WTC11 (cell line): ENCODE data around the gene GSC2. TPM values are rescaled to one million over a fixed set of nuclear protein-coding genes. Genes with fewer than 3 reads are reported as not detected.
A peak's percentile ranks its signal among the peaks of the same experiment; 100 is the strongest.

Experiments used
- ATAC-seq: fragments of 200-7000 bp; cut with Tn5 transposase; 2 replicates; pipeline ENCODE4 v1.10.0; 2021; ENCODE audit warnings: mild to moderate bottlenecking, moderate library complexity
- CTCF ChIA-PET: fragments of 300-600 bp; sonication (Branson Sonifier 250); formaldehyde crosslinking; loops from one replicate; lab custom pipeline; 2021; ENCODE audit warnings: antibody characterized with exemption; lab: Charles Lee
- POLR2A ChIA-PET: fragments of 350-600 bp; sonication (Branson Sonifier 250); formaldehyde crosslinking; loops from one replicate; lab custom pipeline; 2021; ENCODE audit warnings: antibody characterized with exemption; lab: Charles Lee
- DNase-seq: peaks from one replicate; pipeline ENCODE4 v3.0.0; 2021; ENCODE audit warnings: low spot score
- H3K27ac Mint-ChIP-seq: 2 replicates; pipeline ENCODE4 v1.8.0; 2021; ENCODE audit warnings: mixed read lengths
- H3K27me3 Mint-ChIP-seq: 2 replicates; pipeline ENCODE4 v1.8.0; 2021; ENCODE audit warnings: low read depth, mild to moderate bottlenecking, moderate library complexity, mixed read lengths
- H3K36me3 Mint-ChIP-seq: 2 replicates; pipeline ENCODE4 v1.8.0; 2021; ENCODE audit warnings: mixed read lengths
- H3K4me1 Mint-ChIP-seq: 2 replicates; pipeline ENCODE4 v1.8.0; 2022; ENCODE audit warnings: mixed read lengths
- H3K4me3 Mint-ChIP-seq: 2 replicates; pipeline ENCODE4 v1.8.0; 2021; ENCODE audit warnings: mild to moderate bottlenecking, moderate library complexity, mixed read lengths
- H3K9me3 Mint-ChIP-seq: 2 replicates; pipeline ENCODE4 v1.8.0; 2021; ENCODE audit warnings: mixed read lengths
- CREM ChIP-seq: sonication (generic); formaldehyde crosslinking; IDR thresholded peaks from 2 replicates; pipeline ENCODE4 v1.8.1; 2022; ENCODE audit warnings: mild to moderate bottlenecking, missing genetic modification reagents, moderate library complexity
- E2F1 ChIP-seq: sonication (generic); formaldehyde crosslinking; IDR thresholded peaks from 2 replicates; pipeline ENCODE4 v1.8.0; 2022; ENCODE audit warnings: mild to moderate bottlenecking, missing genetic modification reagents
- E2F4 ChIP-seq: sonication (generic); formaldehyde crosslinking; IDR thresholded peaks from 2 replicates; pipeline ENCODE4 v1.8.1; 2022; ENCODE audit warnings: low read depth, mild to moderate bottlenecking, moderate library complexity, missing genetic modification reagents, borderline replicate concordance
- JAZF1 ChIP-seq: fragments of 250-450 bp; sonication (Bioruptor Pico); IDR thresholded peaks from 2 replicates; pipeline ENCODE4 v1.9.0; 2021; ENCODE audit warnings: moderate library complexity, mild to moderate bottlenecking, inconsistent platforms
- PREB ChIP-seq: sonication (generic); formaldehyde crosslinking; IDR thresholded peaks from 2 replicates; pipeline ENCODE4 v1.8.1; 2022; ENCODE audit warnings: mild to moderate bottlenecking, missing genetic modification reagents, moderate library complexity, borderline replicate concordance
- PRRX2 ChIP-seq: fragments of 250-450 bp; sonication (Bioruptor Pico); IDR thresholded peaks from 2 replicates; pipeline ENCODE4 v1.8.0; 2021; ENCODE audit warnings: mild to moderate bottlenecking
- RELA ChIP-seq: sonication (generic); formaldehyde crosslinking; IDR thresholded peaks from 2 replicates; pipeline ENCODE4 v1.8.1; 2022; ENCODE audit warnings: missing genetic modification reagents, mild to moderate bottlenecking, borderline replicate concordance
- ZMAT4 ChIP-seq: fragments of 250-450 bp; sonication (Bioruptor Pico); IDR thresholded peaks from 2 replicates; pipeline ENCODE4 v1.9.0; 2021; ENCODE audit warnings: mild to moderate bottlenecking
- ZNF317 ChIP-seq: sonication (generic); formaldehyde crosslinking; IDR thresholded peaks from 2 replicates; pipeline ENCODE4 v1.8.1; 2023; ENCODE audit warnings: low read depth, mild to moderate bottlenecking, moderate library complexity, missing genetic modification reagents, borderline replicate concordance
- ZNF396 ChIP-seq: fragments of 250-450 bp; sonication (Bioruptor Pico); IDR thresholded peaks from 2 replicates; pipeline ENCODE4 v1.8.0; 2021; ENCODE audit warnings: mild to moderate bottlenecking, moderate library complexity, borderline replicate concordance
- total RNA-seq: library from RNA; stranded (reverse); gene quantifications from 3 replicates; pipeline ENCODE4 v1.2.3, GENCODE V29; 2021
- TF ChIP-seq, protein P1 (sequence below): sonication (generic); formaldehyde crosslinking; IDR thresholded peaks from 2 replicates; pipeline ENCODE4 v1.8.1; 2023; ENCODE audit warnings: mild to moderate bottlenecking, missing genetic modification reagents, moderate library complexity
- TF ChIP-seq, protein P2 (sequence below): sonication (generic); formaldehyde crosslinking; IDR thresholded peaks from 2 replicates; pipeline ENCODE4 v1.8.0; 2022; ENCODE audit warnings: mild to moderate bottlenecking, missing genetic modification reagents
- TF ChIP-seq, protein P3 (sequence below): sonication (generic); formaldehyde crosslinking; IDR thresholded peaks from 2 replicates; pipeline ENCODE4 v1.8.1; 2022; ENCODE audit warnings: low read depth, missing genetic modification reagents, borderline replicate concordance
- TF ChIP-seq, protein P4 (sequence below): sonication (generic); formaldehyde crosslinking; IDR thresholded peaks from 2 replicates; pipeline ENCODE4 v1.8.0; 2022; ENCODE audit warnings: missing genetic modification reagents
- TF ChIP-seq, protein P5 (sequence below): fragments of 250-450 bp; sonication (Bioruptor Pico); conservative IDR thresholded peaks from 2 replicates; pipeline ENCODE4 v1.9.0; 2021; ENCODE audit warnings: mild to moderate bottlenecking
- TF ChIP-seq, protein P6 (sequence below): fragments of 250-450 bp; sonication (Bioruptor Pico); IDR thresholded peaks from 2 replicates; pipeline ENCODE4 v2.1.2; 2022; ENCODE audit warnings: mild to moderate bottlenecking, moderate library complexity

Gene GSC2
- total RNA-seq, 1 experiment from 2014 or later: 0.68 TPM

DNA sequence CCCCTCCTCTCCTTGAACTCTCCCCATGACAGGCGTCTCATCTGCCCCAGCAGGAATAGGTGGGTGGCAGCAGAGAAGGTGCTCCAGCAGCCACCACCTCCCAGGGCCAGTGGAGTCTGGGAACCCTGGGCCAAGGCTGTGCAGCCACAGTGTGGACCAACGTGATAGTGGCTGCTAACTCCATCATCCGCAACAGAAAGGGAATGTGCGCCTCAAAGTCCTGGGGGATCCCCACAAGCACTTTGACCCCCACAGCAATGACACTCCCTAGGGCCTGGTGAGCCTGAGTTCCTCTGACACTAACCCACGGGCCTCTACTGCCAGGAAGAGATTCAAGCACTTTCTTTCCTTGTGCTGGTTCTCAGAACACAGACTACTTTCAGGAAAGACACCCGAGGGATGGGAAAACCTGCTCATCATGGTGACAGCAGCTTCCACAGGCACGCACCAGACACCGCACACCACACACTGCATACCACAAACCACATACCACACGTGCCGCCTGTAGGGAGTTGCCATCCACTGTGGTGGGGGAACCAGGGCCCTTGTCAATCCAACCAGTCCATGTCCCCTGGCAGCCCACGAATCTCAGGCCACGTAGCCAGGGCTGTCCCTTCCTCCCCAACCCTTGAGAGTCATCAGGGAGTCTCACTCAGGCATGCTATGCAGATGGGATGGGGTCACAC, 31.8 kb upstream of the GSC2 start (continued):
- TF ChIP-seq, protein P1, sequence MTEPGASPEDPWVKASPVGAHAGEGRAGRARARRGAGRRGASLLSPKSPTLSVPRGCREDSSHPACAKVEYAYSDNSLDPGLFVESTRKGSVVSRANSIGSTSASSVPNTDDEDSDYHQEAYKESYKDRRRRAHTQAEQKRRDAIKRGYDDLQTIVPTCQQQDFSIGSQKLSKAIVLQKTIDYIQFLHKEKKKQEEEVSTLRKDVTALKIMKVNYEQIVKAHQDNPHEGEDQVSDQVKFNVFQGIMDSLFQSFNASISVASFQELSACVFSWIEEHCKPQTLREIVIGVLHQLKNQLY (CRISPR knock-in tag): no peak
- TF ChIP-seq E2F4 (CRISPR knock-in tag): no peak
- TF ChIP-seq PREB (CRISPR knock-in tag): no peak
- TF ChIP-seq ZMAT4 (CRISPR knock-in tag): no peak
- TF ChIP-seq PRRX2 (CRISPR knock-in tag): no peak
- no peak for TF ChIP-seq RELA
- no peak for TF ChIP-seq CREM (CRISPR knock-in tag)
- TF ChIP-seq, all 79 proteins: peak for 0

- CTCF ChIA-PET: interaction anchor here (0.8 kb wide), 1 partner anchor 99 kb away, joined by 3 read pairs; no protein-coding TSS in a partner anchor
These were observed 30.8 kb upstream of the GSC2 start for GRCh38 chr22:19180740-19181410.

More at GRCh38 chr22:19180740-19181410, 30.8 kb upstream of the GSC2 start:
- H3K36me3 Mint-ChIP-seq: no peaks in the 10 kb centered on the region; the same call in 1 of the 2 replicates
- no peaks in the 10 kb centered on the region for H3K27me3 Mint-ChIP-seq
- H3K4me1 Mint-ChIP-seq: peaks cover 14% of the 10 kb centered on the region
- peak overlapping the region; percentile 24; the same call in 1 of the 2 replicates for H3K27ac Mint-ChIP-seq
- no peaks in the 10 kb centered on the region for H3K9me3 Mint-ChIP-seq
- POLR2A ChIA-PET: no interaction called here
- ATAC-seq (no peak), DNase-seq (no peak)
- TF ChIP-seq ZNF396 (CRISPR knock-in tag) (no peak), JAZF1 (CRISPR knock-in tag) (no peak), ZNF317 (no peak), E2F1 (CRISPR knock-in tag) (no peak)
- TF ChIP-seq, protein P2, sequence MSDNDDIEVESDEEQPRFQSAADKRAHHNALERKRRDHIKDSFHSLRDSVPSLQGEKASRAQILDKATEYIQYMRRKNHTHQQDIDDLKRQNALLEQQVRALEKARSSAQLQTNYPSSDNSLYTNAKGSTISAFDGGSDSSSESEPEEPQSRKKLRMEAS (CRISPR knock-in tag): no peak
- TF ChIP-seq, protein P3, sequence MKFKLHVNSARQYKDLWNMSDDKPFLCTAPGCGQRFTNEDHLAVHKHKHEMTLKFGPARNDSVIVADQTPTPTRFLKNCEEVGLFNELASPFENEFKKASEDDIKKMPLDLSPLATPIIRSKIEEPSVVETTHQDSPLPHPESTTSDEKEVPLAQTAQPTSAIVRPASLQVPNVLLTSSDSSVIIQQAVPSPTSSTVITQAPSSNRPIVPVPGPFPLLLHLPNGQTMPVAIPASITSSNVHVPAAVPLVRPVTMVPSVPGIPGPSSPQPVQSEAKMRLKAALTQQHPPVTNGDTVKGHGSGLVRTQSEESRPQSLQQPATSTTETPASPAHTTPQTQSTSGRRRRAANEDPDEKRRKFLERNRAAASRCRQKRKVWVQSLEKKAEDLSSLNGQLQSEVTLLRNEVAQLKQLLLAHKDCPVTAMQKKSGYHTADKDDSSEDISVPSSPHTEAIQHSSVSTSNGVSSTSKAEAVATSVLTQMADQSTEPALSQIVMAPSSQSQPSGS: no peak
- TF ChIP-seq, protein P4, sequence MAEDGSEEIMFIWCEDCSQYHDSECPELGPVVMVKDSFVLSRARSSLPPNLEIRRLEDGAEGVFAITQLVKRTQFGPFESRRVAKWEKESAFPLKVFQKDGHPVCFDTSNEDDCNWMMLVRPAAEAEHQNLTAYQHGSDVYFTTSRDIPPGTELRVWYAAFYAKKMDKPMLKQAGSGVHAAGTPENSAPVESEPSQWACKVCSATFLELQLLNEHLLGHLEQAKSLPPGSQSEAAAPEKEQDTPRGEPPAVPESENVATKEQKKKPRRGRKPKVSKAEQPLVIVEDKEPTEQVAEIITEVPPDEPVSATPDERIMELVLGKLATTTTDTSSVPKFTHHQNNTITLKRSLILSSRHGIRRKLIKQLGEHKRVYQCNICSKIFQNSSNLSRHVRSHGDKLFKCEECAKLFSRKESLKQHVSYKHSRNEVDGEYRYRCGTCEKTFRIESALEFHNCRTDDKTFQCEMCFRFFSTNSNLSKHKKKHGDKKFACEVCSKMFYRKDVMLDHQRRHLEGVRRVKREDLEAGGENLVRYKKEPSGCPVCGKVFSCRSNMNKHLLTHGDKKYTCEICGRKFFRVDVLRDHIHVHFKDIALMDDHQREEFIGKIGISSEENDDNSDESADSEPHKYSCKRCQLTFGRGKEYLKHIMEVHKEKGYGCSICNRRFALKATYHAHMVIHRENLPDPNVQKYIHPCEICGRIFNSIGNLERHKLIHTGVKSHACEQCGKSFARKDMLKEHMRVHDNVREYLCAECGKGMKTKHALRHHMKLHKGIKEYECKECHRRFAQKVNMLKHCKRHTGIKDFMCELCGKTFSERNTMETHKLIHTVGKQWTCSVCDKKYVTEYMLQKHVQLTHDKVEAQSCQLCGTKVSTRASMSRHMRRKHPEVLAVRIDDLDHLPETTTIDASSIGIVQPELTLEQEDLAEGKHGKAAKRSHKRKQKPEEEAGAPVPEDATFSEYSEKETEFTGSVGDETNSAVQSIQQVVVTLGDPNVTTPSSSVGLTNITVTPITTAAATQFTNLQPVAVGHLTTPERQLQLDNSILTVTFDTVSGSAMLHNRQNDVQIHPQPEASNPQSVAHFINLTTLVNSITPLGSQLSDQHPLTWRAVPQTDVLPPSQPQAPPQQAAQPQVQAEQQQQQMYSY (CRISPR knock-in tag): no peak
- TF ChIP-seq, protein P5, sequence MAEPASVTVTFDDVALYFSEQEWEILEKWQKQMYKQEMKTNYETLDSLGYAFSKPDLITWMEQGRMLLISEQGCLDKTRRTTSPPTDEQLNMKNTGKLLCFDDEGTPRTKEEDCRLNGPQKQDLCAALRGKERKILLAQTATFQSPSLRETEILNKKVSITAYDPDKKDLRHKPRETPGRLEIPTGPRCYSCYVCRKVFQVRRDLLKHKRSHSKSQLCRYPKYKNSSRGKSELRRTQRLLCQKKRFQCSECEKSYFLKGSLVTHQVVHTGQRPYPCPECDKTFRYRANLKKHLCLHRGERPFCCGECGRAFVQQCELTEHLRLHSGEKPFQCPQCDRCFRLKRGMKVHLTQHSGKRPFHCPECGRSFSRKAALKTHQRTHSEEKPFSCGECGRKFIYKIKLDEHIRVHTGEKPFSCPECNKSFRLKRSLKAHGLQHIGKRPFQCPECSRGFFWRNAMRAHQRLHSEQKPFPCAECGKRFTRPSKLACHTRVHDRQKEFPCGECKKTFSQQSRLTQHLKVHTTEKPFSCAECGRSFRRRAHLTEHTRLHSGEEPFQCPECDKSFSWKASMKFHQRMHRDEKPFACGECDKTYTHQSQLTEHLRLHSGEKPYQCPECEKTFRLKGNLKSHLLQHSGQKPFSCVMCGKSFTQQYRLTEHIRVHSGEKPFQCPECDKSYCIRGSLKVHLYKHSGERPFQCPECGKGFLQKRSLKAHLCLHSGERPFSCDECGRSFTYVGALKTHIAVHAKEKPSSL (CRISPR knock-in tag): no peak
- TF ChIP-seq, protein P6, sequence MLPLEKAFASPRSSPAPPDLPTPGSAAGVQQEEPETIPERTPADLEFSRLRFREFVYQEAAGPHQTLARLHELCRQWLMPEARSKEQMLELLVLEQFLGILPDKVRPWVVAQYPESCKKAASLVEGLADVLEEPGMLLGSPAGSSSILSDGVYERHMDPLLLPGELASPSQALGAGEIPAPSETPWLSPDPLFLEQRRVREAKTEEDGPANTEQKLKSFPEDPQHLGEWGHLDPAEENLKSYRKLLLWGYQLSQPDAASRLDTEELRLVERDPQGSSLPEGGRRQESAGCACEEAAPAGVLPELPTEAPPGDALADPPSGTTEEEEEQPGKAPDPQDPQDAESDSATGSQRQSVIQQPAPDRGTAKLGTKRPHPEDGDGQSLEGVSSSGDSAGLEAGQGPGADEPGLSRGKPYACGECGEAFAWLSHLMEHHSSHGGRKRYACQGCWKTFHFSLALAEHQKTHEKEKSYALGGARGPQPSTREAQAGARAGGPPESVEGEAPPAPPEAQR: no peak
- TF ChIP-seq, all 79 proteins: peak for 0
- no peak overlapping the region for H3K4me3 Mint-ChIP-seq
